Anterior cingulate cortex (tissue), 58 donors: Measurements from ENCODE around the gene ARHGAP4.

Experiments
- DNase-seq, 58 donors: peaks; one replicate each; lab custom pipeline; 2025; lab: John Stamatoyannopoulos, UW

ARHGAP4 gene

GRCh38 chrX:153930011-153930910, 4.2 kb upstream of the ARHGAP4 start:
- DNase-seq: no peak

GRCh38 chrX:153929576-153929975, 3.5 kb upstream of the ARHGAP4 start:
- DNase-seq: no peak

GRCh38 chrX:153928846-153929245, 2.8 kb upstream of the ARHGAP4 start:
- DNase-seq: no peak

GRCh38 chrX:153927922-153928760, 2.1 kb upstream of the ARHGAP4 start:
- DNase-seq: peak; percentile 42 to 97 (median 92)

GRCh38 chrX:153927672-153927921, 1.5 kb upstream of the ARHGAP4 start:
- DNase-seq: no peak

GRCh38 chrX:153926858-153927671, 1.0 kb upstream of the ARHGAP4 start:
- DNase-seq: peak in 12 of 58 donors; percentile 2 to 47 (median 15)

- DNase-seq: peak in 2 of 58 donors; percentile 2 to 22
Observed at GRCh38 chrX:153926552-153926857, 441 bp upstream of the ARHGAP4 start.

GRCh38 chrX:153925387-153925738, 701 bp downstream of the ARHGAP4 start:
- no peak for DNase-seq

- peak in 25 of 58 donors; percentile 3 to 53 (median 19) for DNase-seq
Observed at GRCh38 chrX:153924149-153924861, 1.8 kb downstream of the ARHGAP4 start.

- peak in 44 of 58 donors; percentile 9 to 75 (median 36) for DNase-seq
Observed at GRCh38 chrX:153922932-153923857, 2.9 kb downstream of the ARHGAP4 start.

GRCh38 chrX:153921511-153922446, 4.3 kb downstream of the ARHGAP4 start:
- DNase-seq: no peak

- DNase-seq: no peak
Observed at GRCh38 chrX:153921070-153921469, 5.0 kb downstream of the ARHGAP4 start.

- no peak for DNase-seq
Observed at GRCh38 chrX:153920546-153920945, 5.5 kb downstream of the ARHGAP4 start.

GRCh38 chrX:153919281-153919680, 6.8 kb downstream of the ARHGAP4 start:
- no peak for DNase-seq

- no peak for DNase-seq
Observed at GRCh38 chrX:153917869-153918268, 8.2 kb downstream of the ARHGAP4 start.

- no peak for DNase-seq
Observed at GRCh38 chrX:153913701-153914100, 12.4 kb downstream of the ARHGAP4 start.

- no peak for DNase-seq
Observed at GRCh38 chrX:153913211-153913610, 12.9 kb downstream of the ARHGAP4 start.

GRCh38 chrX:153911798-153912197, 14.3 kb downstream of the ARHGAP4 start:
- no peak for DNase-seq
